Calu3 (cell line): Measurements from ENCODE around the gene MYPN. TPM values are rescaled to one million over a fixed set of nuclear protein-coding genes. Genes with fewer than 3 reads are reported as not detected.

Experiments used
- BruUV-seq: library from RNA; stranded (reverse); fragments of 400-500 nt; replicated peaks from 2 replicates; lab custom pipeline; 2021; lab: Mats Ljungman, UMichigan
- CTCF ChIA-PET: fragments of 300-600 bp; sonication (Branson Sonifier 250); formaldehyde crosslinking; loops from one replicate; lab custom pipeline; 2022; ENCODE audit warnings: antibody characterized with exemption; lab: Charles Lee
- DNase-seq: peaks from one replicate; pipeline ENCODE4 v3.0.0; 2022
- H3K27ac Mint-ChIP-seq: one replicate; pipeline ENCODE4 v1.8.0; 2022; ENCODE audit warnings: mixed read lengths; ENCODE audit not compliant: unreplicated experiment
- H3K27me3 Mint-ChIP-seq: one replicate; pipeline ENCODE4 v1.8.0; 2022; ENCODE audit warnings: mixed read lengths; ENCODE audit not compliant: unreplicated experiment
- H3K36me3 Mint-ChIP-seq: one replicate; pipeline ENCODE4 v1.8.0; 2022; ENCODE audit warnings: mild to moderate bottlenecking, moderate library complexity, mixed read lengths; ENCODE audit not compliant: insufficient read depth, unreplicated experiment
- H3K4me1 Mint-ChIP-seq: one replicate; pipeline ENCODE4 v1.8.0; 2022; ENCODE audit warnings: mild to moderate bottlenecking, low read depth, mixed read lengths; ENCODE audit not compliant: unreplicated experiment
- H3K4me3 Mint-ChIP-seq: one replicate; pipeline ENCODE4 v1.8.0; 2022; ENCODE audit warnings: mild to moderate bottlenecking, low read depth, moderate library complexity, mixed read lengths; ENCODE audit not compliant: unreplicated experiment
- H3K9me3 Mint-ChIP-seq: one replicate; pipeline ENCODE4 v1.8.0; 2022; ENCODE audit warnings: low read depth, mixed read lengths; ENCODE audit not compliant: unreplicated experiment
- intact Hi-C: fragments of 100-400 bp; cut with micrococcal nuclease; formaldehyde crosslinking; loops from one replicate; pipeline ENCODE4 v1.10.0; 2022; ENCODE audit not compliant: unreplicated experiment
- total RNA-seq: library from RNA; stranded (reverse); gene quantifications from 2 replicates; pipeline ENCODE4 v1.2.3, GENCODE V29; 2022
- TF ChIP-seq, protein P1 (sequence below): fragments of 200-600 bp; IDR thresholded peaks from one replicate; pipeline ENCODE4 v1.8.0; 2022; ENCODE audit warnings: antibody characterized with exemption; ENCODE audit not compliant: unreplicated experiment

MYPN gene
- total RNA-seq, 1 experiment from 2014 or later = 0.38 TPM

DNA sequence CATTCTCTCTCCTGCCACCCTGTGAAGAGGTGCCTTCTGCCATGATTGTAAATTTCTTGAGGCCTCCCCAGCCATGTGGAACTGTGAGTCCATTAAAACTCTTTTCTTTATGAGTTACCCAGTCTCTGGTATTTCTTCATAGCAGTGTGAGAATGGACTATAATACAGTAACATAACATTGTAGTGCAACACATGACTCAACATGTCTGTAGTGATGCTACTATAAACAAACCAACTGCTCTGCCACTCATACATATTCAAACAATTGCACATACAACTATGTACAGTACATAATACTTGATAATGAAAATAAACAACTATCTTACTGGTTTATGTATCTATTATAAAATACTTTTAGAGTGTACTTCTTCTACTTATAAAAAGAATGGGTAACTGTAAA, 115.5 kb downstream of the MYPN start:
- BruUV-seq = no TSS peak
- Mint-ChIP-seq H3K4me3 (no peak overlapping the region), H3K9me3 (no peaks in the 10 kb centered on the region), H3K27ac (no peak overlapping the region), H3K36me3 (no peaks in the 10 kb centered on the region), H3K27me3 (peaks cover 20% of the 10 kb centered on the region), H3K4me1 (no peaks in the 10 kb centered on the region)
- intact Hi-C loops = no loop called here
- CTCF ChIA-PET = no interaction called here
- no peak for DNase-seq
- TF ChIP-seq, protein P1, sequence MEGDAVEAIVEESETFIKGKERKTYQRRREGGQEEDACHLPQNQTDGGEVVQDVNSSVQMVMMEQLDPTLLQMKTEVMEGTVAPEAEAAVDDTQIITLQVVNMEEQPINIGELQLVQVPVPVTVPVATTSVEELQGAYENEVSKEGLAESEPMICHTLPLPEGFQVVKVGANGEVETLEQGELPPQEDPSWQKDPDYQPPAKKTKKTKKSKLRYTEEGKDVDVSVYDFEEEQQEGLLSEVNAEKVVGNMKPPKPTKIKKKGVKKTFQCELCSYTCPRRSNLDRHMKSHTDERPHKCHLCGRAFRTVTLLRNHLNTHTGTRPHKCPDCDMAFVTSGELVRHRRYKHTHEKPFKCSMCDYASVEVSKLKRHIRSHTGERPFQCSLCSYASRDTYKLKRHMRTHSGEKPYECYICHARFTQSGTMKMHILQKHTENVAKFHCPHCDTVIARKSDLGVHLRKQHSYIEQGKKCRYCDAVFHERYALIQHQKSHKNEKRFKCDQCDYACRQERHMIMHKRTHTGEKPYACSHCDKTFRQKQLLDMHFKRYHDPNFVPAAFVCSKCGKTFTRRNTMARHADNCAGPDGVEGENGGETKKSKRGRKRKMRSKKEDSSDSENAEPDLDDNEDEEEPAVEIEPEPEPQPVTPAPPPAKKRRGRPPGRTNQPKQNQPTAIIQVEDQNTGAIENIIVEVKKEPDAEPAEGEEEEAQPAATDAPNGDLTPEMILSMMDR = no peak

DNA sequence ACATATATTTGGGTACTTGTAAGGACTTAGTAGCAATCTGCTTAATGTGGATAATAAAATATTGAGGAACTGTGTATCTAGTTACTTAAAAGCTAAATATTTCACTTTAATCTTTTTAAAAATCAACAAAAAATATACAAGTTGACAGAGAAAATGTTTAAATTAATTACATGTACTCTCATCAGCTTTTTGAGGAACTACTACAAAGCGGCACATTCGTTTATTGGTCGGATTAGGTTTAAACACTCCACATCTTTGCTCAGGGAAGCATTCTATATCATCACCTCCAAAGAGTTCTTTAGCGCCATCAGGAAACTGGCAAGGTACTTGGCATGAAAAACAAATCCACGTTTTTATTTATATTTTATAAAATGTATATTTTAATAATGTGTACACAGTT, 121.0 kb downstream of the MYPN start:
- intact Hi-C loops = no loop called here
- no TSS peak for BruUV-seq
- H3K36me3 Mint-ChIP-seq = peaks cover 16% of the 10 kb centered on the region
- peak overlapping the region; percentile 81 for H3K4me3 Mint-ChIP-seq
- TF ChIP-seq, protein P1 = no peak
- H3K27me3 Mint-ChIP-seq = peaks cover 49% of the 10 kb centered on the region
- H3K9me3 Mint-ChIP-seq = no peaks in the 10 kb centered on the region
- no peak for DNase-seq
- no peak overlapping the region for H3K27ac Mint-ChIP-seq
- CTCF ChIA-PET = interaction anchor here (1.7 kb wide), 1 partner anchor 18 kb away, joined by 6 read pairs; no protein-coding TSS in a partner anchor
- peaks cover 8% of the 10 kb centered on the region for H3K4me1 Mint-ChIP-seq

DNA sequence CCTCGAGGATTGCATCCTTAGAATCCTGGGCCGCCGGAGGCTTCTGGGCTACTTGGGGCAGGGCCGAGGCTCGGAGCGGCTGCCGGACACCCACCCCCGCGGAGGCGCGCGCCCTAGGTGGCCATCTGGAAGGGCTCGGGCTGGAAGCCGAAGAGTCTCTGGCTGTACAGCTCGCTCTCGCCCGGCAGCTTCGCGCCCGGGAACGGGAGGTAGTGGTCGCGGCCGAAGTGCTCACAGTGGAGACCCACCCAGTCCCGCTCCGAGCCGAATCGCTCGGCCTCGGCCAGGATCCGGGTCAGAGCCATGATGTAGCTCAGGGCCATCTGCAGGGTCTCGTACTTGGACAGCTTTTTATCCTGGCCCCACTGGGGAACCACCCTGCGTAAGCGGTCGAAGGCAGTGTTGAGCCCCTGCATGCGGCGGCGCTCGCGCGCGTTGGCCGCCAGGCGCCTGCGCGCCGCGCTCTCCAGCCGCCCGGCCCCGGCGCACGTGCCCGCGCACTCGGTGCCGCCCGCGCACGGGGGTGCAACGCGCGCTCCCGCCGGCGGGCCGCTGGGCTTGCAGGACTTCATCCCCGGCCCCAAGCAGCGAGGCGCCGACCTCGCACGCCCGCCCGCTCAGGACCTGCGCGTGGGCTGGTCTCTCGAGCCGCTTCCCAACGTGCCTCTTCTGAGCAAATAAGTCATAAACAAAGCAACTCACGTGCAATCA, 122.0 kb downstream of the MYPN start:
- TF ChIP-seq, protein P1 = no peak
- no peak overlapping the region for H3K27ac Mint-ChIP-seq
- H3K4me1 Mint-ChIP-seq = peaks cover 8% of the 10 kb centered on the region
- no peaks in the 10 kb centered on the region for H3K9me3 Mint-ChIP-seq
- no TSS peak for BruUV-seq
- peaks cover 49% of the 10 kb centered on the region for H3K27me3 Mint-ChIP-seq
- DNase-seq = peak; percentile 81
- intact Hi-C loops = no loop called here
- H3K36me3 Mint-ChIP-seq = peaks cover 16% of the 10 kb centered on the region
- CTCF ChIA-PET = interaction anchor here (0.6 to 1.7 kb wide), 5 partner anchors 10 to 176 kb away, joined by 3 to 6 read pairs (median 3); partner anchors contain the start of gene RUFY2
- peak overlapping the region; percentile 81 for H3K4me3 Mint-ChIP-seq

DNA sequence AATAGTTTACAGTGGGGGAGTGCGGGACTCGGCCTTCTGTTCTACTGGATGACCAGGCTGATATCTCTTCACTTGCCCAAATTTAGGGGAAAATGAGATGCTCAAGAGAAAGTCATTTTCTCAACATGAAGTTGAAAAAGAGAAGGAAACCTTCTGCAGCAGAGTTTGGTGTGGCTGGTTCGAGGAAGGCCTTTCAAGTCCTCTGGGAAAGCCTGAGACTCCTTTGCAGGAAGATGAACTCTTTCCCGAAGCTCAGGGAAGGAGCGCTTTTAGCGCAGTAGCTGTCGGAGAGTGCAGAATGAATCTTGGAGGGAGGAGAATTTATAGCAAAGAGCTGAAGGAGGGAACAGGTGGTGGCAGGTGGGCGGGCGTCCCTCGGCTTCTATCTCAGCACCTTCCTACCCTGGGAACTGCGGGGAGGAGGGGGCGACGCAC, 122.5 kb downstream of the MYPN start, which contains the start of gene ATOH7:
ATOH7 (minus strand) TSS at position 297 of the 435 bp plus-strand sequence. CDS start 436 bp downstream, outside the sequence.
- CTCF ChIA-PET = interaction anchor here (0.6 to 1.7 kb wide), 4 partner anchors 10 to 1235 kb away, joined by 3 to 6 read pairs (median 3); partner anchors contain the start of gene RUFY2
- DNase-seq = no peak
- Mint-ChIP-seq H3K27me3 (peaks cover 49% of the 10 kb centered on the region), H3K9me3 (no peaks in the 10 kb centered on the region), H3K4me3 (peak within 1 kb of the TSS; percentile 81), H3K27ac (no peak within 1 kb of the TSS), H3K36me3 (peaks cover 16% of the 10 kb centered on the region), H3K4me1 (peaks cover 8% of the 10 kb centered on the region)
- TF ChIP-seq, protein P1 = no peak
- no TSS peak for BruUV-seq
- intact Hi-C loops = no loop called here
